Measurements from ENCODE around the gene HAGHL. TPM values are rescaled to one million over a fixed set of nuclear protein-coding genes. Genes with fewer than 3 reads are reported as not detected.
"Not testable (repeated sequence)": the region's sequence is repeated elsewhere in the genome, so short reads cannot be mapped to it uniquely, and the experiment has no call there.

HAGHL gene
- total RNA-seq, 2 experiments from 2014 or later = 8.4 to 11.2 TPM

DNA sequence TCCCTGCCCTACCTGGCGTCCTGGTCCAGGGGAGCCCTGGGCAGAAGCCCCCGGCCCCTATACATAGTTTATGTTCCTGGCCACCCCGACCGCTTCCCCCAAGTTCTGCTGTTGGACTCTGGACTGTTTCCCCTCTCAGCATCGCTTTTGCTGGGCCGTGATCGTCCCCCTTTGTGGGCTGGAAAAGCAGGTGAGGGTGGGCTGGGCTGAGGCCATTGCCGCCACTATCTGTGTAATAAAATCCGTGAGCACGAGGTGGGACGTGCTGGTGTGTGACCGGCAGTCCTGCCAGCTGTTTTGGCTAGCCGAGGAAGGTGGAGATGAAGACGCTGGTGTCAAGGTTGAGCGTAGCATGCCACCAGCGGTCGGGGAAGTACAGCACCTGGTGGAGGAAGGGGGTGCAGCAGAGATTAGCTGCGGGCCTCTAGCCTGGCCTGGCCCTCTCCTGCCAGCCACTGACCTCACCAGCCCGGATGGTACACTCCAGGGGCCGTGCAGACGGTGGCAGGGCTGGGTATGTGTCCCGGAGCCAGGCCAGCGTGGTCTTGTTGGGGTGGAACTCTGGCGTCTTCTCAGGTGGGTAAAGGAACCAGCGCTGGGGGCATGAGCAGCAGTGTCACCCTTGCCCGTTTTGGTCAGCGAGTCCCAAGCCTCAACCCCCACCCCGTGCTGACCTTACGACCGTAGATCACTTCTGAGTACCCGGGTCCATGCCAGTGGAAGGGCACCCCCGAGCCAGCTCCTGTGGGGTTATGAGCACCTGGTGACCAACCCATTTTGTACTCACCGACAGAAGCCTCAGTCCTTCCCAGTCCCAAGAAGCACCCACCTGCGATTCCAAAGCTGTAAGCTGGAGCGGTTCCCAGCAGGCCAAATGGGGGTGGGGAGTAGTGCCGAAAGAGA is 44.2 kb upstream of the HAGHL start:
- peaks cover 46% of the 10 kb centered on the region for H3K4me1 Mint-ChIP-seq (ENCODE audit: low read depth)
- peaks cover 28% of the 10 kb centered on the region for H3K36me3 Mint-ChIP-seq (ENCODE audit: low read depth)
- H3K4me3 Mint-ChIP-seq = peak overlapping the region; percentile 76
- ATAC-seq = no peak
- no peaks in the 10 kb centered on the region for H3K27me3 Mint-ChIP-seq (ENCODE audit: low read depth)
- CTCF ChIA-PET = interaction anchor here (1.7 kb wide), 1 partner anchor 15 kb away, joined by 8 read pairs; the partner anchor contains the start of gene RHOT2
- H3K27ac Mint-ChIP-seq = peak overlapping the region; percentile 72
- no peak for DNase-seq
- H3K9me3 Mint-ChIP-seq (ENCODE audit: insufficient read depth) = no peaks in the 10 kb centered on the region
- POLR2A ChIA-PET = interaction anchor here (1.4 to 2.4 kb wide), 2 partner anchors 7 to 12 kb away, joined by 3 to 15 read pairs; partner anchors contain the start of gene WDR24

DNA sequence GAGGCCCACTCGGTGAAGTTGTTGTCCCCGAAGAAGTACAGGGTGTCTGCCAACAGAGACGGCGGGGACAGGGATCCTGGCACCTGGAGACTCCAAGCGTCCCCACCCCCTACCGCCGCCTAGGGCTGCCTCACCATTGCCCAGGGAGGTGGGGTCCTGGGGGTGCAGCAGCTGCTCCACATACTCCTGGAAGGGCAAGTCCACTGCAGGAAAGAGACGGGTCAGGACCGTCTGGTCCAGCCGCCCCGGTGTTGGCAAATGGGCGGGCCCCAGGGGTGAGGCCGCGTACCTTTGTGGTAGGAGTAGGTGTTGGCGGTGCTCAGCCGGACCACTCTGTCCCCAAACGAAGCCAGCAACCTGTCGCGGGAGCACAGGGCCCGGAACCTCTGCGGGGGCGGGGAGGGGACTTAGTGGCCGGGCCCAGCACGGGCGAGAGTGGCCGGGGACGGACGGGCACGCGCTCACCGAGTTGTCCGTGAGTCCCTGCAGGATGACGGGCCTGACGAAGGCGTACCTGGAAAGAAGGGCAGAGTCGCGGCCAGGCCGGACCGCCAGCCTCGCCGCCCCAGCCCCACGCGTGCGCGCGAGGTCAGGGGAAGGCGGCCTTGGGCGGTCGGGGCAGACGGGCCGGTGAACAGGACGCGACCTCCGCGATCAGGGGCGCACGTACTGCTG is 43.4 kb upstream of the HAGHL start:
- DNase-seq (no peak), ATAC-seq (no peak)
- Mint-ChIP-seq H3K4me1 (ENCODE audit: low read depth) (peaks cover 47% of the 10 kb centered on the region), H3K4me3 (peak overlapping the region; percentile 76), H3K9me3 (ENCODE audit: insufficient read depth) (no peaks in the 10 kb centered on the region), H3K36me3 (ENCODE audit: low read depth) (peaks cover 28% of the 10 kb centered on the region), H3K27ac (peak overlapping the region; percentile 72), H3K27me3 (ENCODE audit: low read depth) (no peaks in the 10 kb centered on the region)
- ChIA-PET POLR2A (interaction anchor here (1.0 to 1.4 kb wide), 2 partner anchors 11 to 32 kb away, joined by 3 read pairs; no protein-coding TSS in a partner anchor), CTCF (no interaction called here)

DNA sequence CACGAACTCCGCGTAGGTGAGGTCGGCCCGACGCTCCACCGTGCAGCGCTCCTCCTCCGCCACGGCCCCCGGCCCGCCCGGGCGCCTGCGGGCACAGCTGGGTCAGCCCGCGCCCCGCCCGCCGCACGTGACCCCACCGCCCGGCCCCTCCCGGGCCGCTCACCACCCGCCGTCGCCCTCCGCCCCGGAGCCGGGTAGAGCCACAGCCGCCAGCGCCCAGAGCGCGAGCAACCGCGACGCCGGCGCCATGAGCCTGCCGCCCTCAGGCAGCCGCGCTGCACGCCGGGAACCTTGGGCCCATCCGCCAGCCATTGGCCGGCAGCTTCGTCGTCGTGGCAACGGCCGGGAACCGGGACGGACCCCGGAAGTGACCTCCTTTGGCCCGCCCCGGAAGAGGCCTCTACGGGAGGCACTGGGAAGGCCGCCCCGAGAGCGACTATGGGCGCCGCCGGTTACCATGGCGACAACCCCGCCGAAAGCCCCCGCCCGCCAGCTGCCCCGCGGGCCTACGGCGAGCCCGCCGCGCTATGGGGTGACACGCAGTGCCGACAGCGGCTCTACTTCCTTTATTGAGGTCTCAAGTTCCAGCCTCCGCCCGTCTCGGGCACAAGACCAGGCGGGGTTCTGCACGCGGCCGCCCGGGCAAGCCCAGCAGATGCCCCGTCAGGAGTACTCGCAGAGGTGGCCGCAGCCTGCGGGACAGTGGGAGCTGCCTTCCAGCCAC is 42.7 kb upstream of the HAGHL start, which contains the start of gene JMJD8:
Gene JMJD8, minus strand, starts transcription at position 264 of the 724 bp plus-strand sequence. Its CDS starts 15 bp downstream, at position 249.
- Mint-ChIP-seq H3K27me3 (ENCODE audit: low read depth) (no peaks in the 10 kb centered on the region), H3K27ac (peak within 1 kb of the TSS; percentile 80), H3K4me3 (peak within 1 kb of the TSS; percentile 76), H3K4me1 (ENCODE audit: low read depth) (peaks cover 50% of the 10 kb centered on the region), H3K36me3 (ENCODE audit: low read depth) (peaks cover 28% of the 10 kb centered on the region), H3K9me3 (ENCODE audit: insufficient read depth) (no peaks in the 10 kb centered on the region)
- POLR2A ChIA-PET = interaction anchor here (1.0 kb wide), 1 partner anchor 33 kb away, joined by 3 read pairs; no protein-coding TSS in a partner anchor
- ATAC-seq (peak; percentile 74), DNase-seq (peak; percentile 97)
- CTCF ChIA-PET = interaction anchor here (0.7 kb wide), 1 partner anchor 36 kb away, joined by 3 read pairs; no protein-coding TSS in a partner anchor

DNA sequence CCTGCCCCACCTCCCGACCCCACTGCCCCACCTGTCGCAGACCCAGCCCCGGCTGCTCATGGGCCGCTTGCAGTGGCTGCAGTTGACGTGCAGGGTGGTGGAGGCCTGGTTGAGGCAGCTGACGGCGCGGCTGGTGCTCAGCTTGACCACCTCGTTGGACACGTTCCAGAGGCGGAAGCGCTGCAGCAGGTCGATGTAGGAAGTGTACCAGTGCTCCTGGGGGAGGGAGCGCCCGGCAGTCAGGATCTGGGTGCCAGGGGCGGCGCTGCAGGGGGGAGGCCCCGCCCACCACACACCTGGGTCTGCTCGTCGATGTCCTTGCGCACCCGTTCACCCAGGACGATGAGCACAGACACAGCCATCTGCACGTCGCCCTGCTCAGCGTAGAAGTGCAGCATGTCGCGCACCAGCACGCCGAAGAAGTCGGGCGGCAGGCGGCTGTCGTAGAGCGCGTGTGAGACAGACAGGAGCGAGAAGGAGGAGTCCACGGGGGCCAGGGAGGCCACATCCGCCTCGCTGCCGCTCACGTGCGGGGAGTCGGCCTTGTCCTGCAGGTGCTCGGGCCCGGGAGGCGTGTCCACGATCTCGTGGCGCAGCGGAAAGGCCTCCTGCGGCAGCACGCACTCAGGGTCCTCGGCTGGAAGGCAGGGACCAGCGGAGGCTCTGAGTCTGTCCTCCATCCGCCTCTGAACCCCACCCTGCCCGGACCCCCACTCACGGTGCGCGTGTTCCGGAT is 41.8 kb upstream of the HAGHL start:
- H3K4me3 Mint-ChIP-seq = peak overlapping the region; percentile 15
- H3K27ac Mint-ChIP-seq = no peak overlapping the region
- POLR2A ChIA-PET = no interaction called here
- H3K27me3 Mint-ChIP-seq (ENCODE audit: low read depth) = no peaks in the 10 kb centered on the region
- H3K4me1 Mint-ChIP-seq (ENCODE audit: low read depth) = peaks cover 55% of the 10 kb centered on the region
- DNase-seq = no peak
- H3K36me3 Mint-ChIP-seq (ENCODE audit: low read depth) = peaks cover 28% of the 10 kb centered on the region
- no peak for ATAC-seq
- CTCF ChIA-PET = no interaction called here
- H3K9me3 Mint-ChIP-seq (ENCODE audit: insufficient read depth) = no peaks in the 10 kb centered on the region

DNA sequence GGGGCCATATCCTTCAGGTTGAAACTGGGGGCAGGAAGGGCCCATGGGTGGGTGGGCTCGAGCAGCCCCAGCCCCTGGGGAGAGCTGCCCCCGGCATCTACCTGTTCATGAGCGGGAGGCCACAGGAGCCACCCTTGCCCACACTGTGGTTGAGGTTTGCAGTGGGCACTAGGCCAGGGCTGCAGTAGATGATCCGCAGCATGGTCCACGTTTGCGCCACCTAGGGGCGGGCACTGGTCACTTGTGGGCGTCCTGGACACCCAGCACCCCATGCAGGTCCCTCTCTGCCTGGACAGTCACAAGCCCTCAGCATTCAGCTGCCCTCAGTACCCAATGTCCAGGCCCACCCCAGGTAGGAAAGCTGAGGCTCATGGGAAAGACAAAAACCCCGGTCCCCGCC is 40.9 kb upstream of the HAGHL start:
- H3K27ac Mint-ChIP-seq = no peak overlapping the region
- no peaks in the 10 kb centered on the region for H3K9me3 Mint-ChIP-seq (ENCODE audit: insufficient read depth)
- ChIA-PET CTCF (no interaction called here), POLR2A (no interaction called here)
- H3K27me3 Mint-ChIP-seq (ENCODE audit: low read depth) = no peaks in the 10 kb centered on the region
- DNase-seq (no peak), ATAC-seq (no peak)
- peaks cover 58% of the 10 kb centered on the region for H3K4me1 Mint-ChIP-seq (ENCODE audit: low read depth)
- peaks cover 27% of the 10 kb centered on the region for H3K36me3 Mint-ChIP-seq (ENCODE audit: low read depth)
- H3K4me3 Mint-ChIP-seq = peak overlapping the region; percentile 22

DNA sequence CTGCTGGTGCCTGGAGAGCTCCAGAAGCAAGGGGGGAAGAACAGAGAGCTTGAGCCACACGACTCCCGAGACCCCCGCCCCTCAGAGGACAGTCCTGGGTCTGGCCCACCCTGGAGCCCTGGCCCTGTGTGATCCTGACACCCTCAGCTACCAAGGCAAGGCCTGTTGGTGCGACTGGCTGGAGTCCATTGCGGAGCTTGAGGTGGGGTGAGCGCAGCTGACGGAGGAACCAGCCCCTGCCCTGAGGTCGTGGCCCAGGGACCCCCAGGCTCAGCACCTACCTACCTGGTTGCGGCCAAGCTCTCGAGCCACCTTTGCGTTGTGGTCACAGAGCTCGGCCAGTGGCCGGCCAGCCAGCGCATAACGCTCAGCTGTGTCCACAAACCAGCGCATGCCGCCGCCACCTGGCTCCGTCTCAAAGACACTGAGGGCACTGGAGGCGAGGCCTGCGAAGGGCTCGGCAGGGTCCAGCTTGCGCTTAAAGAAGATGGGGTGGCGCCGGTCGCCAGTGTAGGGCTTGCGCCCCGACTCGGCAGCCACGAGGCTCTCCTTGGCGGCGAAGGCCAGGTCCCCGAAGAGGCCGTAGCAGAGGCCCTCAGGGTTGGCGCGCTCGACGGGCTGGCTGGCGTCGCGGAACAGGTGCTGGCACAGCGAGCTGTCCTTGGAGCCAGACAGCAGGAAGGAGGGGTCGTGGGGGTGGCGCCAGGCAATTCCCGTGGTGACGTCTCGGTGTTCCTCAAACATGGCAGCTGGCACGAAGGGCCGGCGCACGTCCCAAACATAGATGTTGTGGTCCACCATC is 40.2 kb upstream of the HAGHL start:
- ATAC-seq (no peak), DNase-seq (no peak)
- no peak overlapping the region for H3K27ac Mint-ChIP-seq
- POLR2A ChIA-PET = no interaction called here
- peaks cover 22% of the 10 kb centered on the region for H3K36me3 Mint-ChIP-seq (ENCODE audit: low read depth)
- CTCF ChIA-PET = no interaction called here
- H3K27me3 Mint-ChIP-seq (ENCODE audit: low read depth) = no peaks in the 10 kb centered on the region
- H3K9me3 Mint-ChIP-seq (ENCODE audit: insufficient read depth) = no peaks in the 10 kb centered on the region
- peaks cover 54% of the 10 kb centered on the region for H3K4me1 Mint-ChIP-seq (ENCODE audit: low read depth)
- H3K4me3 Mint-ChIP-seq = no peak overlapping the region

DNA sequence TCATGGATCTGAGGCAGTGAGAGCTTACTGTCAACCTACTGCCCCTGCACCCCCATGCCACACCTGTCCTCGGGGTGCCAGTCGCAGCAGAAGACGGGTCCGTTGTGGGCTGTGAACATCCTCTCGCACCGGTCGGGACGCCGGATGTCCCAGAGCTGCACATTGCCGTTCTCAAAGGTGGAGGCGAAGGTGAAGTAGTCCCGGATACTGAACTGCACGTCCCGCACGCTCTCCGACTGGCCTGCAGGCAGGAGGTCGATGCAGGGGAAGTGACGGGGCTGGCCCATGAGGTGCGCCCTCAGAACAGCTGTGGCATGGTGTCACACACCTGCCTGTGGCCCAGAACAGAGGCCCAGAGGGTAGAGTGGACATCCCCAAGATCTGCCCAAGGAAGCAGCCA is 39.4 kb upstream of the HAGHL start:
- H3K9me3 Mint-ChIP-seq (ENCODE audit: insufficient read depth) = no peaks in the 10 kb centered on the region
- ATAC-seq (no peak), DNase-seq (no peak)
- no peak overlapping the region for H3K27ac Mint-ChIP-seq
- peaks cover 1% of the 10 kb centered on the region for H3K27me3 Mint-ChIP-seq (ENCODE audit: low read depth)
- ChIA-PET CTCF (no interaction called here), POLR2A (no interaction called here)
- H3K4me1 Mint-ChIP-seq (ENCODE audit: low read depth) = peaks cover 46% of the 10 kb centered on the region
- peaks cover 14% of the 10 kb centered on the region for H3K36me3 Mint-ChIP-seq (ENCODE audit: low read depth)
- no peak overlapping the region for H3K4me3 Mint-ChIP-seq

DNA sequence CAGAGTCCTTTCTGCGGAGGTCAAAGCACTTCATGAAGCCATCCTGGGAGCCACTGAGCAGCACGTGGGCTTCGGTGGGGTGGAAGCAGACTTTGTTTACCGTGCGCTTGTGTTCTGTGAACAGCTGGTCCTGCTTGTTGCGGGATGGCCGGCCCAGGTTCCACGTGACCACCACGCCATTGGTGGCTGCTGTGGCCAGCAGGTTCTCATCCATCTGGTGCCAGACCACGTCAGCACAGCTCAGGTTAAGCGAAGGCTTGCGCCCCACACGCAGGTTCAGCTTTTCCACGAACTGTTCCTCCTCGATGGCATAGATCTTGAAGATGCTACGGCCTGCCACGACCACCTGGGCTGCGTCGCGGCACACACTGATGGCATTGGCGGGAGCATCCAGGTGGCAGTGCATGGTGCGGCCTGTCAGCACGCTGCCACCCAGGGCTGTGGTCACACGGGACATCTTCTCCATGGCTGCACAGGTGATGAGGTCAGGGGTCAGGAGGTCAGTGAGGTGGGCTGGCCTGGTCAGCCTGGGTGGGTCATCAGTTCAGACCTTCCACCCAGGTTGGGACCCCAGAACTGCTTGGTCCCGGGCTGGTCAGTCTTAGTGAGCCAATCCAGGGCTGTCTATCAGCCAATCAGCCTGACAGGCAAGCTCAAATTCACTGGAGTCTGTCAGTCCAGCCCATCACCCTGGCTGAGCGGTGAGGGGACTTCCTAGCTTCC is 37.6 kb upstream of the HAGHL start:
- Mint-ChIP-seq H3K4me3 (peak overlapping the region; percentile 83), H3K27me3 (ENCODE audit: low read depth) (peaks cover 12% of the 10 kb centered on the region), H3K9me3 (ENCODE audit: insufficient read depth) (no peaks in the 10 kb centered on the region), H3K36me3 (ENCODE audit: low read depth) (peaks cover 4% of the 10 kb centered on the region), H3K27ac (peak overlapping the region; percentile 87), H3K4me1 (ENCODE audit: low read depth) (peaks cover 38% of the 10 kb centered on the region)
- ChIA-PET CTCF (interaction anchor here (0.9 to 1.6 kb wide), 3 partner anchors 9 to 95 kb away, joined by 3 to 9 read pairs (median 3); partner anchors contain the start of gene STUB1), POLR2A (interaction anchor here (0.6 to 2.0 kb wide), 10 partner anchors 8 to 1377 kb away, joined by 3 to 15 read pairs (median 5); partner anchors contain the start of genes ANTKMT, RHBDL1, RHOT2 and STUB1)
- ATAC-seq (no peak), DNase-seq (no peak)

DNA sequence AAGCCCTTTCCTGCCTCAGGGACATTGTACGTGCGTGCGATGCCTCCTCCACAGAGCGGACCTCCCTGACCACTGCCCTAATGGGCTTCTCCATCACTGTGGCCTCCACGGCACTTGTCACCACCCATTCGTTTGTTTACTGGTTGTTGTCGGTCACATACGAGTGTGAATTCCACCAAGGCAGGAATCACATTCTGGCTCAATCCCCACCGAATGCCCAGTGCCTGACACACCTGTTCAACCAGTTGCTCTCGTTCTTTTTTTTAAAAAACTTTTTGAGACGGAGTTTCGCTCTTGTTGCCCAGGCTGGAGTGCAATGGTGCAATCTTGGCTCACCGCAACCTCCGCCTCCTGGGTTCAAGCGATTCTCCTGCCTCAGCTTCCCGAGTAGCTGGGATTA is 35.7 kb upstream of the HAGHL start:
- H3K9me3 Mint-ChIP-seq (ENCODE audit: insufficient read depth); CTCF ChIA-PET; ATAC-seq; H3K27ac Mint-ChIP-seq; DNase-seq; POLR2A ChIA-PET; H3K36me3 Mint-ChIP-seq (ENCODE audit: low read depth): not testable (repeated sequence)
- peaks cover 20% of the 10 kb centered on the region for H3K27me3 Mint-ChIP-seq (ENCODE audit: low read depth)
- peak overlapping the region; percentile 83 for H3K4me3 Mint-ChIP-seq
- H3K4me1 Mint-ChIP-seq (ENCODE audit: low read depth) = peaks cover 38% of the 10 kb centered on the region

All from activated CD8-positive, alpha-beta T cell treated with anti-CD3 and anti-CD28 coated beads, Interleukin-2, amount 10 ng/mL, durations not matched to agents 7 days and 5 days (primary cell).